Activated T-cell treated with anti-CD3 and anti-CD28 coated beads, Interleukin-2, amount 50 U/mL, for 72 hours (primary cell): ENCODE data around the gene ZNF469. TPM values are rescaled to one million over a fixed set of nuclear protein-coding genes. Genes with fewer than 3 reads are reported as not detected.
A peak's percentile ranks its signal among the peaks of the same experiment; 100 is the strongest.

Experiments used
- ATAC-seq, 2 donors: fragments of 150-1000 bp; cut with Tn5 transposase; replicated peaks in 1 of 2; 2 replicates each; pipeline ENCODE4 v1.10.0; 2021; ENCODE audit warnings: moderate library complexity in 2 of 2, mild to moderate bottlenecking in 1 of 2
- DNase-seq, 2 donors: peaks; one replicate each; pipeline ENCODE4 v3.0.0; 2021 to 2022; ENCODE audit warnings: mixed read lengths in 1 of 2
- H3K27ac Mint-ChIP-seq: one replicate; pipeline ENCODE4 v1.8.0; 2022; ENCODE audit warnings: mild to moderate bottlenecking, moderate library complexity, mixed read lengths
- H3K27me3 Mint-ChIP-seq: one replicate; pipeline ENCODE4 v1.8.0; 2022; ENCODE audit warnings: low read depth, mixed read lengths
- H3K36me3 Mint-ChIP-seq, 2 donors: one replicate each; pipeline ENCODE4 v1.8.0; 2022; ENCODE audit warnings: mixed read lengths in 2 of 2, mild to moderate bottlenecking in 1 of 2; ENCODE audit not compliant: insufficient read depth in 2 of 2
- H3K4me1 Mint-ChIP-seq: one replicate; pipeline ENCODE4 v1.8.0; 2022; ENCODE audit warnings: low read depth, mixed read lengths
- H3K4me3 Mint-ChIP-seq, 2 donors: one replicate each; pipeline ENCODE4 v1.8.0; 2022; ENCODE audit warnings: mild to moderate bottlenecking in 2 of 2, mixed read lengths in 2 of 2, moderate library complexity in 2 of 2
- H3K9me3 Mint-ChIP-seq, 2 donors: one replicate each; pipeline ENCODE4 v1.8.0; 2022; ENCODE audit warnings: mixed read lengths in 2 of 2
- total RNA-seq, 2 donors: library from RNA; stranded (reverse); gene quantifications; one replicate each; pipeline ENCODE4 v1.2.3, GENCODE V29; 2022

The ZNF469 gene
- total RNA-seq, 2 donors from 2014 or later, result 0.34 to 0.65 TPM

DNA sequence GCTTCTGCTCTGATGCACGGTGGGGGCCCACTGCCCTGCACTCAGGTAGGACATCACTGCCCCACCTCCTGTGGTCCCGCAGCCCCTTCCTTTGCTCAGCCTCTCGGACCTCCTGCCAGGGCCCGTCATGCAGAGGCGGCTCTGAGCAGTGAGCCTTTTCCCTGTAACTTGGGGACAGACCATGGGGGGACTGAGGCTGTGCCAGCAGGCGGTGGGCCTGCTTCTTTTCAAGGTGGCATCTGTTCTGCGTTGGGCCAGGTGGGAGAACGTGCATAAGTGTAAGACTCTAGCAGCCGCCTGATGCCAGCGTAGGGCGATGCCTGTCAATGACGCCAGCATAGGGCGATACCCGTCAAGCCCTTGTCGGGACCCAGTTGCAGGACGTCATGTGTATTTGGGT lies 40.3 kb upstream of the ZNF469 start:
- Mint-ChIP-seq H3K27ac (no peak overlapping the region), H3K27me3 (no peaks in the 10 kb centered on the region), H3K36me3 (no peaks in the 10 kb centered on the region), H3K4me3 (no peak overlapping the region), H3K4me1 (no peaks in the 10 kb centered on the region), H3K9me3 (no peaks in the 10 kb centered on the region)
- ATAC-seq (no peak), DNase-seq (no peak)

- Mint-ChIP-seq H3K9me3 (no peaks in the 10 kb centered on the region), H3K4me3 (no peak overlapping the region), H3K27me3 (no peaks in the 10 kb centered on the region), H3K27ac (no peak overlapping the region), H3K4me1 (no peaks in the 10 kb centered on the region), H3K36me3 (no peaks in the 10 kb centered on the region)
- DNase-seq (no peak), ATAC-seq (no peak)
Measured at GRCh38 chr16:88343271-88343791, 39.4 kb upstream of the ZNF469 start.

DNA sequence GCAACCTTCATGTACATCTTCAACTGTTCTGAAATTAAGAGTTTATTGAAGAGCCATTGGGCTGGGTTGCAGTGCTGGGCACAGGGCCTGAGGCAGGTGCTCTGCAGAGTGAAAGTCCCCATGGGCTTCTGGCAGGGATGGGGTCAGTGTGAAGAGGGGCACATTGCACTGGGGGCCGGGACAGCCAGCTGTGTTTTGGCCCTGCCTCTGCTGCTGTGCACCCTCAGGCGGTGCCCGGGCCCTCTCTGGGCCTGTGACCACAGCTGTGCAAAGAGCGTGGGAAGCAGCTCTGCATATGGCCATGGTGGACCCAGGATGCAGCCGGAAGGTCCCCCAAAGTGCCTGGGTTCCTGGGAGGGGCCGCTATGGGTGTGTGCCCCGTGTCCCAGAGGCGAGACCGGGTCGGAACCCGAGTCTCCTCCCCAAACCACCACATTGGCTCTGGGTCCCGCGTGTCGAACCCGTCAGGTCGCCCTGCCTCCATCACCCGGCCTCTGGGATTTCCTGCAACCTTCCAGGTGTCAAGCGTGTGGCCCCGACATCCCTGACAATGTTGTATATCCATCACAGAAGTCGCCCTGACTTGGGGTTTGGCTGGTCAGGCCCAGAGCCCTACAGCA lies 38.2 kb upstream of the ZNF469 start:
- H3K27me3 Mint-ChIP-seq, result no peaks in the 10 kb centered on the region
- H3K4me3 Mint-ChIP-seq, result no peak overlapping the region
- DNase-seq, result no peak
- H3K9me3 Mint-ChIP-seq, result no peaks in the 10 kb centered on the region
- no peak overlapping the region for H3K27ac Mint-ChIP-seq
- H3K36me3 Mint-ChIP-seq, result no peaks in the 10 kb centered on the region
- H3K4me1 Mint-ChIP-seq, result no peaks in the 10 kb centered on the region
- ATAC-seq, result no peak

DNA sequence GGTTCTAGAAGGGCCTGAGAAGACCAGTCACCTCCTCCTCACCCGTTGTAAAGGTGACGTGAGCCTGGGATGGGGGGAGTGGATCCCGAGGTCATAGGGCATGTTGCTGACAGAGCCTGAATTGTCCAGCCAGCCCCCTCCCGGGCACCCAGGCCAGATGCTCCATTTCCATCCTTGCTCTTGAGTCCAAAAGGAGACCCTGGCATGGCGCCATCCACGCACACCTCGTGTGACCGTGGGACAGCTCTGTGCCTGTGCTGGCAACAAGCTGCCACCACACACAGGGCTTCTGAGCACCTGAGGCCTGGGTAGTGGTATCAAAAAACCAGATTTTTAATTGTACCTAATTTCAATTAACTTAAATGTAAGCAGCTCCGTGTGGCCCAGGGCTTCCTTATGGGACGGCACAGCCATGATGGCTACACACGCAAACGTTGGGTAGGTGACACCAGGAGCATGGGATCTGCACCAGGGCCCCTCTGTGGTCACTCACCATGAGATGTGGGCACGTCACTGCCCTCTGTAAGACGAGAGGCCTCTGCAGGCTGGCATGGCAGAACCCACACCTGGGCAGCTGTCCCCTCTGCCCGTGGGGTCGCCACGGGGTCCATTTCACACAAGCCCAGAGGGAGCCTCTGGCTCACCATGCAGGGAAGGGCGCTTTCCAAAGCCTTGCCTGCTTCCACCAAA lies 37.6 kb upstream of the ZNF469 start:
- Mint-ChIP-seq H3K4me3 (no peak overlapping the region), H3K9me3 (no peaks in the 10 kb centered on the region), H3K36me3 (no peaks in the 10 kb centered on the region), H3K27ac (no peak overlapping the region), H3K27me3 (no peaks in the 10 kb centered on the region), H3K4me1 (no peaks in the 10 kb centered on the region)
- no peak for ATAC-seq
- DNase-seq, result no peak

DNA sequence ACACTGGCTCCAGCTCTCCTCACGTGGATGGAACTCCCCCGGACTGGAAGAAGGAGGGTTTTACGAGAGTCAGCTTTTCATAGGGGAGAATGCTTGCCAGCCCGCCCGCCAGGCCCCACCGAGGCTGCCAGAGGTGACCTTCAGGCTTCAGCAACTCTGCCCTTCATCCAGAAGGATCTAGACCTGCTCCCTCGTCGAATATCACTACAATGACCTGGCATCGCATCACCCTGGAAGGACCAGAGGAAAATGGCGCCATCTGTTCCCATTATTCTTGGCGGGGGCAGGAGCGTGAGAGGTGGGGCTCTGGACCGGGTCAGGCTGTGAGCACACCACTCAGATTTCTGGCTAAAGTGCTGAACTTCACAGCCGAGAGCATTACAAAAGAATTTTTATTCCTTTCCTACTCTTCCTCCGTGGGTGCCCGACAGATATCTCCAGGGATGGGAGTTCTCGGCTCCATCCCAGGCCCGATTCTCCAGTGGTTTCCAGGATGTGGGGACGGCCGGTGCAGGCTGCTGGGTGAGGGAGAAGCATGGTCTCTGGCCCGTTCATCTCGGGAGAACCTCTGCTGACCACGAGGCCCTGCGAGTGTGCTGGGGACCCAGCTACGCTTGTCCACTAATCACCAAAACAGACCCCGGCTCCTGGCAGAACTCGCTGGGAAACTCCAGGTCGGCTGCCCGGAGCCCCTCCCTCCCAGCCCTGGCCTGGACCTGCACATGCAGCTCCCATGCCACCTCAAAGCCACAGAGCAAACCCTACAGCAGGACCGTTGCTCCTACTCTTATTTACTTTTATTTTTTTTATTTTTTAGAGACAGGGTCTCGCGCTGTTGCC lies 36.8 kb upstream of the ZNF469 start:
- Mint-ChIP-seq H3K27me3 (no peaks in the 10 kb centered on the region), H3K27ac (no peak overlapping the region), H3K4me1 (no peaks in the 10 kb centered on the region), H3K4me3 (no peak overlapping the region), H3K36me3 (no peaks in the 10 kb centered on the region), H3K9me3 (no peaks in the 10 kb centered on the region)
- ATAC-seq (no peak), DNase-seq (no peak)

GRCh38 chr16:88346680-88347505 lies 35.9 kb upstream of the ZNF469 start:
- no peaks in the 10 kb centered on the region for H3K9me3 Mint-ChIP-seq
- H3K27ac Mint-ChIP-seq, result no peak overlapping the region
- no peak for DNase-seq
- no peaks in the 10 kb centered on the region for H3K4me1 Mint-ChIP-seq
- H3K4me3 Mint-ChIP-seq, result no peak overlapping the region
- ATAC-seq, result no peak
- H3K27me3 Mint-ChIP-seq, result no peaks in the 10 kb centered on the region
- H3K36me3 Mint-ChIP-seq, result no peaks in the 10 kb centered on the region

DNA sequence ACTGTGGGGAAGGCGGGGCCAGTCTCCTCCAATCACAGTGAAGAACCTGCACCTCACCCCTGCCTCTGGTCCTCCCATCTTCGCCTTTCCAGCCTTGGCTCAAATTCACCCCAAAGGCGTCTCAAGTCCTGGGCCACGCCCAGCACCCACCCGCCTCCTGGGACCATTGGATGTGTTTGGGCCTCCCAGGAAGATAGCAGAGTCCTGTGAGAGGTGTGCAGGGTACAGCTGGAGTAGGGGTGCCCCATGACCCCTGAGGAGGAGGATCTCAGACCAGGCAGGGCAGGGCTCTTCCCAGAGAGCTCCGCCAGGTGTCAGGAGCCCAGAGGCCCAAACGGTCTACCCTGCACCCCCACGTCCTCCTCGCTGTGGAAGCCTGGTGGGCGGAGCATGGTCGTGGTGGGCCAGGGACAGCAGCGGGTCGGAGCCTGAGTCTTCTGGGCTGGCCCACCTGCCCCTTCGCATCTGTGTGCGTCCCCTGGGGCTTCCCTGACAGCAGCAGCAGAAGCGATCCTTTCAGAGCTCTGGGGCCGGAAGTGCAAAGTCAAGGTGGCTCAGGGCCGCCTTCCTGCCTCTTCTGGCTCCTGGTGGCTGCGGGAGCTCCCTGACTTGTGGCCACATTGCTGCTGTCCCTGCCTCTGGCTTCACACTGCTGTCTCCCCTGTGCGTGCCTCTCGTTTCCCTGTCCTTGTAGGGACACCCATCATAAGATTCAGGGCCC lies 34.9 kb upstream of the ZNF469 start:
- no peaks in the 10 kb centered on the region for H3K36me3 Mint-ChIP-seq
- peak in 1 of 2 donors; percentile 57 for ATAC-seq
- peak; percentile 18 for DNase-seq
- no peak overlapping the region for H3K4me3 Mint-ChIP-seq
- no peak overlapping the region for H3K27ac Mint-ChIP-seq
- H3K27me3 Mint-ChIP-seq, result no peaks in the 10 kb centered on the region
- H3K4me1 Mint-ChIP-seq, result no peaks in the 10 kb centered on the region
- H3K9me3 Mint-ChIP-seq, result no peaks in the 10 kb centered on the region

GRCh38 chr16:88348377-88349152 lies 34.2 kb upstream of the ZNF469 start:
- no peaks in the 10 kb centered on the region for H3K9me3 Mint-ChIP-seq
- H3K27me3 Mint-ChIP-seq, result no peaks in the 10 kb centered on the region
- no peak overlapping the region for H3K27ac Mint-ChIP-seq
- no peak overlapping the region for H3K4me3 Mint-ChIP-seq
- no peaks in the 10 kb centered on the region for H3K4me1 Mint-ChIP-seq
- H3K36me3 Mint-ChIP-seq, result no peaks in the 10 kb centered on the region
- peak; percentile 9 to 13 for ATAC-seq
- DNase-seq, result no peak

- ATAC-seq, result no peak
- H3K27ac Mint-ChIP-seq, result no peak overlapping the region
- no peaks in the 10 kb centered on the region for H3K36me3 Mint-ChIP-seq
- H3K4me3 Mint-ChIP-seq, result no peak overlapping the region
- no peak for DNase-seq
- no peaks in the 10 kb centered on the region for H3K9me3 Mint-ChIP-seq
- H3K4me1 Mint-ChIP-seq, result no peaks in the 10 kb centered on the region
- H3K27me3 Mint-ChIP-seq, result no peaks in the 10 kb centered on the region
Measured at GRCh38 chr16:88349153-88349902, 33.4 kb upstream of the ZNF469 start.

- Mint-ChIP-seq H3K36me3 (no peaks in the 10 kb centered on the region), H3K27me3 (no peaks in the 10 kb centered on the region), H3K9me3 (no peaks in the 10 kb centered on the region), H3K4me3 (no peak overlapping the region), H3K27ac (no peak overlapping the region), H3K4me1 (no peaks in the 10 kb centered on the region)
- DNase-seq (no peak), ATAC-seq (no peak)
Measured at GRCh38 chr16:88349903-88350900, 32.6 kb upstream of the ZNF469 start.
